GM12801 (cell line): ENCODE data around the gene CATSPER3.

ENCODE experiments used
- TF ChIP-seq, protein P1 (sequence below): IDR thresholded peaks from one replicate; pipeline ENCODE4 v1.5.1; 2011; ENCODE audit warnings: control low read depth; ENCODE audit not compliant: insufficient read length; ENCODE audit errors: extremely low read depth

The CATSPER3 gene

DNA sequence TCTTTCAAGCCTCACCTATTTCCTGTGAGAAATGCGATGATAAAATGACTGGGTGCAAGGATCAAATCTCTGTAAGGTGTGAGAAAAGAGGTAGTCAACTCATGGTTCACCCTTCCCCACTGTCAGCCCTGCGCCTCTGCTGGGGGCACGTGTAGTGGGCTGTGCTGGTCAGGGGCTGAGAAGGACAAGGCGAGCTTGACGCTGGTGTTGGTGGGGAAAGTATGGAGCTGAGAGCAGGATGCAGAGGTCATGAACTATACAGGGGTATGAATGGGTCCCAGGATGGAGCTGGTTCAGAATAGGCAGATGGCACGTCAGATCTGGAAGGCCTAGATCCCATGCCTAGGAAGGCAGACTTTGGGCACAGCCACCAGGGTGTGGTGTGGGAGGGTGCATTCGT, 45.7 kb downstream of the CATSPER3 start:
- TF ChIP-seq, protein P1, sequence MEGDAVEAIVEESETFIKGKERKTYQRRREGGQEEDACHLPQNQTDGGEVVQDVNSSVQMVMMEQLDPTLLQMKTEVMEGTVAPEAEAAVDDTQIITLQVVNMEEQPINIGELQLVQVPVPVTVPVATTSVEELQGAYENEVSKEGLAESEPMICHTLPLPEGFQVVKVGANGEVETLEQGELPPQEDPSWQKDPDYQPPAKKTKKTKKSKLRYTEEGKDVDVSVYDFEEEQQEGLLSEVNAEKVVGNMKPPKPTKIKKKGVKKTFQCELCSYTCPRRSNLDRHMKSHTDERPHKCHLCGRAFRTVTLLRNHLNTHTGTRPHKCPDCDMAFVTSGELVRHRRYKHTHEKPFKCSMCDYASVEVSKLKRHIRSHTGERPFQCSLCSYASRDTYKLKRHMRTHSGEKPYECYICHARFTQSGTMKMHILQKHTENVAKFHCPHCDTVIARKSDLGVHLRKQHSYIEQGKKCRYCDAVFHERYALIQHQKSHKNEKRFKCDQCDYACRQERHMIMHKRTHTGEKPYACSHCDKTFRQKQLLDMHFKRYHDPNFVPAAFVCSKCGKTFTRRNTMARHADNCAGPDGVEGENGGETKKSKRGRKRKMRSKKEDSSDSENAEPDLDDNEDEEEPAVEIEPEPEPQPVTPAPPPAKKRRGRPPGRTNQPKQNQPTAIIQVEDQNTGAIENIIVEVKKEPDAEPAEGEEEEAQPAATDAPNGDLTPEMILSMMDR, result no peak

DNA sequence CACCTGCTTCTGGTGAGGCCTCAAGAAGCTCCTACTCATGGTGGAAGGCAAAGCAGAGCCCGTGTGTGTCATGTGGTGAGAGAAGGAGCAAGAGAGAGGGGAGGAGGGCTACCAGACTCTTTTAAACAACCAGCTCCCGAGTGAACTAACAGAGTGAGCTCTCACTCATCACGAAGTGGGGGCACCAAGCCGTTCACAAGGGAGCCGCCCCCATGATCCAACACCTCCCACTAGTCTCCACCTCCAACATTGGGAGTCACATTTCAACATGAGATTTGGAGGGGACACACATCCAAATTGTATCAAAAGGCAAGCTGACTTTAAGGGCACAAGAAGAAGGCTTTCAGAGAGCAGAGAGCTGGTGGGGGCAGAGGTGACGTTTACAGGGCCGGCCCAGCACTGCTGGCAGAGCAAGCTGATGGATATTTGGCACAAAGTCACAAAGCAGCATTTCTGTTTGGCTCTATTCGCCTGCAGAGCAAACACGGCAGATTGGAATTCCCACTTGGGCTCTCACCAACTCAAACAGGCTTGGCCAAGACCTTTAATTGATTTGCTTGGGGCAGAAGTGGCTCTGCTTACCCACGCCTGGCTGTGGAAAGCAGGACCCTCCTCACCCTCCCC, 46.4 kb downstream of the CATSPER3 start:
- TF ChIP-seq, protein P1, result no peak

DNA sequence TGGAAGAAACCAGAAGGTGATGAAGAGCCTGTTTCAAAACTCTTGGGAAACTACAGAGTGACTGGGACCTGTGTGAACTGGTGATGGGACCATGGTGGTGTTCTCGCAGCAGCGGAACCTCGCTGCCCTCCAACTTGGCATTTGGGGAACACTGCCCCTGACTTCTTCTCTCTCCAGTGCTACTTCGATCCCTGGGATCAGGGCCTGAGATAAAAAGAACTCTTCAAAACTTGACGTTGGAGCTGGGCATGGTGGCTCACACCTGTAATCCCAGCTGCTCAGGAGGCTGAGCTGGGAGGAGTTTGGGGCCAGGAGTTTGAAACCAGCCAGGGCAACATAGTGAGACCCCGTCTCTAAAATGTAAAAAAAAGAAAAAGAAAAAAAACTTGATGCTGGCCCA, 48.2 kb downstream of the CATSPER3 start:
- TF ChIP-seq, protein P1, result no peak

DNA sequence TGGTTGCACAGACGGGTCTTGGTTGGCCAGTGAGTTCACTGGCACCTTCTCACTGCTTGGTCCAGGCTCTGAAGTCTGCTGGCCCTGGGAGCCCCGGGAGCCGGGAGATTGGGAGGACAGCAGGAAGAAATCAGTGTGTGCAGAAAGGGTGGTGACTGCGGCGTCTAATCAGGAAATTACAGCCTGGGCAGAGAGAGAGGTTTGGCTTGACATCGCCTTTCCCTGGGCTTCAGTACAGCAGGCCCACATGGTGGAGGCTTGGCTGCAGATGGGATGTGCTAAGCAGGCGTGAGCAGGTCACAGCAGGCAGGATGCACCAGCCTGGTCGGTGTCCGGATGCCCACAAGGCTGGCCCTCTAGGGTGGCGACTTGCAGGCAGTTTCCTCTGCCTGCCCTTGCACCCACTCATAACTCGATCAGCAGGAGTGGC, 49.2 kb downstream of the CATSPER3 start:
- TF ChIP-seq, protein P1, result no peak

DNA sequence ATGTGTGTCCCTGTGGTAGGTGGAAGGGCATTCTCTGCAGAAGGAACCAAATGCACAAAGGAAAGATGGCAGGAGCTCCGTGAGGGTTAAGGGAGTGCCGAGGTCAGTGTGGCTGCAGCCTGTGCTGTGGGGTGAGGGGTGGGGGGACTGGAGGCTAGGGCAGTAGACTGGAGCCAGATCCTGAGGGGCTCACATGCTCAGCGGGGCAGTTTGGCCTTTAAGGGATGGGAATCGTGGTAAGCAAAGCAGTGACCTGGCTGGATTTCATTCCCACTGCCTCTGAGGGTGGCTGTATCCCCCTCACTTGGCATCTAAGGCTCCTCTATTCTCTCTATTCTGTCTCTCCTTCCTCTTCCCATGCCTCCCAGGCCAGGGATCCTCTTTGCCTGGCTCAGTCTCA, 50.8 kb downstream of the CATSPER3 start:
- TF ChIP-seq, protein P1, result no peak

DNA sequence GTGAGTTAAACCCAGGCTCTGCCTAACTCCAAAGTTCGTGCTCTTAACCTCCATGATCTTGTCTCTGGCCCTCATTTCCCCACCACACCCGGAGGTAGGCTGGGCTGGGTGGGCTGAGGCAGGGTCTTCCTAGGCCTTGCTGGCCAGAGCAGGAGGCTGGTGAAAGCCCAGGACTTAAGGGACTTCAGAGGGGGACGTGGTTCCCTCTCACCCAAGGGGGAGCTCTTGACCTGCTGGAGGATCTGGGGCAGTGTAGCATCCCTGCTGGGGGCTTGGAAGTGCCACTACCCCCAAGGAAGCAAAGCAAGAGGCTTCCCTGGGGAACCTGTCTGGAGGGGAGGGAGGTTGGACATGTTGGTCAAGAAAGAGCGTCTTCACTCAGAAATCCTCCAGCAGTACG, 51.6 kb downstream of the CATSPER3 start:
- TF ChIP-seq, protein P1, result no peak

DNA sequence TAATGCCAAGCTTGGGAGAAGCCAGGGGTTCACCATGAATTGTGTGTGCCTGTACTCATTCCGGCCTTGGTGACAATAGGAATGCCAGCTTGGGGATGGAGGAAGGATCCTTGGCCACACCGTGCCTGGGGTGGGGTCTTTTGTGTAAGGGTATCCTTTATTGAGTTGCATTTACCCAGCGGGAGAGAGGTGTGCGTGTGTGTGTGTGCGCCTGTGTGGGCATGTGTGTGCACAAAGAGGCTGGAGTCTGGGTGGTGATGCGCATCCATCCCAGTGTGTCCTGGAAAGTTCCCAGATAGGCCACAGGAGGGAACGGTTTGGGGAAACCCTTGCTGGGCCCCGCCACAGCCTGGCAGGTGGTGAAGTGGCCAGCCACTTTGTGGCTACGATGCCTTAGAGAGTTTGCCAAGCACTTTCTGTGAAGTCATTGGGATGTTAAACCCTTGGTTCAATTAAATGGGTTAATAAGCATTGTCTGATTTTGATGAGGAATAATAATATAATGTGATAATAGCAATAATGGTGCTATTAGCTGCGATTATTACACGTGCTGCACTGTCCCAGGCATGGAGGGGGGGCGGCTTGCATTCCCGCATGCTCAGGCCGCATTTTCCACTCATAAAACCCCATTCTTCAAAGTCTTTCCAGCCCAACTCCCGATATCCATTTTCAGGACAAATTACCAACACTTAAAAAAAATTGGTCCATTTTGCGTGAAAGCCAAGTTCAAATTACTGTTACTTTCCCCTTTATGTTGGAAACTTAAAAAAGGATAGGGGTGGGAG, 52.6 kb downstream of the CATSPER3 start:
- TF ChIP-seq, protein P1, result no peak
